SK-N-SH (cell line): ENCODE results near the gene ELMO1. TPM values are rescaled to one million over a fixed set of nuclear protein-coding genes. Genes with fewer than 3 reads are reported as not detected.

ENCODE experiments used
- CTCF ChIA-PET: fragments of 300-600, 350-600 bp; formaldehyde crosslinking; extraction: SDS; loops from one replicate; lab custom pipeline; 2021; lab: Yijun Ruan, JAX
- POLR2A ChIA-PET: fragments of 350-600 bp; sonication (Branson Sonifier 250); formaldehyde crosslinking; extraction: SDS; loops from one replicate; lab custom pipeline; 2020; ENCODE audit warnings: antibody characterized with exemption, inconsistent platforms; lab: Yijun Ruan, JAX
- DNase-seq: peaks from one replicate; pipeline ENCODE4 v3.0.0; 2012
- H2AFZ ChIP-seq: fragments of 200-600 bp; sonication (generic); 2 replicates; pipeline ENCODE4 v1.8.1; 2016; ENCODE audit warnings: antibody characterized with exemption, mild to moderate bottlenecking, low read depth
- H3F3A ChIP-seq: fragments of 200-600 bp; sonication (generic); replicated peaks from 2 replicates; pipeline ENCODE3; 2016; ENCODE audit warnings: antibody characterized with exemption, mild to moderate bottlenecking; ENCODE audit not compliant: insufficient read depth
- H3K27ac ChIP-seq, 2 experiments: fragments of 200-500 bp in 1 of 2; fragments of 200-600 bp in 1 of 2; sonication (Bioruptor generic) in 1 of 2; sonication (generic), shearing (Covaris generic) in 1 of 2; 2 replicates each; pipeline versions ENCODE4 v1.5.1 to v1.6.1; 2014 to 2016; ENCODE audit warnings: low read depth in 2 of 2, inconsistent platforms in 1 of 2, low read length in 1 of 2, mild to moderate bottlenecking in 1 of 2, mixed read lengths in 1 of 2
- H3K27me3 ChIP-seq: fragments of 200-600 bp; sonication (generic), shearing (Covaris generic); 2 replicates; pipeline ENCODE4 v1.6.1; 2016; ENCODE audit warnings: mixed run types; ENCODE audit not compliant: insufficient read depth
- H3K36me3 ChIP-seq, 2 experiments: fragments of 200-500 bp in 1 of 2; fragments of 200-600 bp in 1 of 2; sonication (Bioruptor generic) in 1 of 2; sonication (generic) in 1 of 2; replicated peaks in 1 of 2; 2 replicates each; pipeline versions ENCODE3 to v1.5.1; 2014 to 2016; ENCODE audit warnings: low read length in 1 of 2, mild to moderate bottlenecking in 1 of 2; ENCODE audit not compliant: insufficient read depth in 2 of 2, control insufficient read depth in 1 of 2
- H3K4me1 ChIP-seq, 2 experiments: fragments of 200-500 bp in 1 of 2; fragments of 200-600 bp in 1 of 2; sonication (Bioruptor generic) in 1 of 2; sonication (generic), shearing (Covaris generic) in 1 of 2; 2 replicates each; pipeline versions ENCODE4 v1.5.1 to v1.6.1; 2014 to 2016; ENCODE audit warnings: low read depth in 1 of 2, low read length in 1 of 2, mixed run types in 1 of 2; ENCODE audit not compliant: insufficient read depth in 2 of 2, control insufficient read depth in 1 of 2
- H3K4me2 ChIP-seq: fragments of 200-600 bp; sonication (generic), shearing (Covaris generic); 2 replicates; pipeline ENCODE4 v1.6.1; 2017; ENCODE audit warnings: mixed run types
- H3K4me3 ChIP-seq, 2 experiments: fragments of 200-500 bp in 1 of 2; fragments of 200-600 bp in 1 of 2; sonication (Bioruptor generic) in 1 of 2; sonication (generic), shearing (Covaris generic) in 1 of 2; 2 replicates each; pipeline versions ENCODE4 v1.5.1 to v1.8.1; 2014 to 2016; ENCODE audit warnings: low read depth in 2 of 2, inconsistent platforms in 1 of 2, low read length in 1 of 2, mild to moderate bottlenecking in 1 of 2, mixed read lengths in 1 of 2, moderate library complexity in 1 of 2
- H3K79me2 ChIP-seq: fragments of 200-600 bp; sonication (generic); 2 replicates; pipeline ENCODE4 v1.8.1; 2017; ENCODE audit warnings: mild to moderate bottlenecking; ENCODE audit not compliant: insufficient read depth
- H3K9ac ChIP-seq: fragments of 200-600 bp; sonication (generic); 2 replicates; pipeline ENCODE4 v1.6.1; 2017; ENCODE audit warnings: mixed run types
- H3K9me2 ChIP-seq: fragments of 200-600 bp; sonication (generic); 2 replicates; pipeline ENCODE4 v1.6.1; 2017; ENCODE audit warnings: mixed run types
- H3K9me3 ChIP-seq: fragments of 200-600 bp; sonication (generic); 2 replicates; pipeline ENCODE4 v1.6.1; 2017; ENCODE audit warnings: mixed run types, mild to moderate bottlenecking, moderate library complexity
- H4K20me1 ChIP-seq: fragments of 200-600 bp; sonication (generic); 2 replicates; pipeline ENCODE4 v1.6.1; 2017; ENCODE audit warnings: mild to moderate bottlenecking, mixed run types; ENCODE audit not compliant: insufficient read depth
- CHD2 ChIP-seq: fragments of 150-350 bp; IDR thresholded peaks from 2 replicates; pipeline ENCODE4 v1.6.1; 2018; ENCODE audit warnings: low read length; ENCODE audit not compliant: partially characterized antibody
- CTCF ChIP-seq: fragments of 200-600 bp; sonication (generic); IDR thresholded peaks from 2 replicates; pipeline ENCODE4 v1.6.1; 2017; ENCODE audit warnings: antibody characterized with exemption, mild to moderate bottlenecking, moderate library complexity
- FOSL2 ChIP-seq: IDR thresholded peaks from 2 replicates; pipeline ENCODE4 v1.4.0; 2012; ENCODE audit warnings: low read depth, mild to moderate bottlenecking, moderate library complexity, borderline replicate concordance
- GABPA ChIP-seq: IDR thresholded peaks from 2 replicates; pipeline ENCODE4 v1.4.0; 2012; ENCODE audit warnings: low read depth, mild to moderate bottlenecking
- IRF3 ChIP-seq: fragments of 150-350 bp; IDR thresholded peaks from 2 replicates; pipeline ENCODE4 v1.6.1; 2016; ENCODE audit warnings: mild to moderate bottlenecking, low read depth, low read length
- MAX ChIP-seq: IDR thresholded peaks from 2 replicates; pipeline ENCODE4 v1.4.0; 2012; ENCODE audit warnings: low read depth
- MEF2A ChIP-seq: IDR thresholded peaks from 2 replicates; pipeline ENCODE4 v1.4.0; 2012; ENCODE audit warnings: low read depth, borderline replicate concordance
- NFIC ChIP-seq: IDR thresholded peaks from 2 replicates; pipeline ENCODE4 v1.4.0; 2012; ENCODE audit warnings: borderline replicate concordance
- NRF1 ChIP-seq: IDR thresholded peaks from 2 replicates; pipeline ENCODE4 v1.6.1; 2012; ENCODE audit warnings: low read depth, mild to moderate bottlenecking, low read length
- PBX3 ChIP-seq: IDR thresholded peaks from 2 replicates; pipeline ENCODE4; 2012
- POLR2AphosphoS5 ChIP-seq: IDR thresholded peaks from 2 replicates; pipeline ENCODE4 v1.6.1; 2012; ENCODE audit warnings: low read depth, low read length
- REST ChIP-seq: IDR thresholded peaks from 2 replicates; pipeline ENCODE4 v1.6.1; 2012; ENCODE audit warnings: mild to moderate bottlenecking, low read depth, low read length, moderate library complexity
- RXRA ChIP-seq: IDR thresholded peaks from 2 replicates; pipeline ENCODE4 v1.4.0; 2012; ENCODE audit warnings: low read depth, mild to moderate bottlenecking, borderline replicate concordance
- SIN3A ChIP-seq: IDR thresholded peaks from 2 replicates; pipeline ENCODE4 v1.6.1; 2012; ENCODE audit warnings: low read depth, mild to moderate bottlenecking, low read length, moderate library complexity, borderline replicate concordance
- TAF1 ChIP-seq: IDR thresholded peaks from 2 replicates; pipeline ENCODE4 v1.6.1; 2012; ENCODE audit warnings: low read depth, mild to moderate bottlenecking, low read length, moderate library complexity, borderline replicate concordance
- TEAD4 ChIP-seq: IDR thresholded peaks from 2 replicates; pipeline ENCODE4 v1.4.0; 2012; ENCODE audit warnings: mild to moderate bottlenecking, borderline replicate concordance; ENCODE audit not compliant: insufficient read depth
- USF2 ChIP-seq: fragments of 150-350 bp; IDR thresholded peaks from 2 replicates; pipeline ENCODE4 v1.6.1; 2017; ENCODE audit warnings: antibody characterized with exemption, low read length, low read depth, borderline replicate concordance
- ZBTB33 ChIP-seq: IDR thresholded peaks from 2 replicates; pipeline ENCODE4 v1.4.0; 2012; ENCODE audit warnings: low read depth, borderline replicate concordance
- WGBS: methylation state at CpG from one replicate; pipeline ENCODE4 v1.1.6; 2017; ENCODE audit warnings: low lambda C conversion rate; 5-methylcytosine and 5-hydroxymethylcytosine counted together
- polyA plus RNA-seq, 3 experiments: library from polyadenylated mRNA; depleted of rRNA; stranded (reverse); fragments of >200 nt; gene quantifications; 2 replicates each; pipeline ENCODE4 v1.2.3, GENCODE V29; 2012

ELMO1 gene
- polyA plus RNA-seq, 1 of the 3 experiments (the other 2 are of a cell fraction) = 0.64 TPM

- H3K9ac ChIP-seq = no peak overlapping the region
- H2AFZ ChIP-seq = no peak overlapping the region
- peak overlapping the region in 1 of 2 experiments; percentile 98; a peak in 1 of 4 replicates for H3K27ac ChIP-seq
- 50% methylated on average over 7 of the region's 7 CpGs for WGBS
- H3K9me3 ChIP-seq = no peaks in the 10 kb centered on the region
- TF ChIP-seq IRF3 (no peak), REST (no peak), SIN3A (no peak), FOSL2 (no peak), TAF1 (no peak), MAX (no peak), CTCF (no peak), CHD2 (no peak), RXRA (no peak), POLR2AphosphoS5 (no peak), NRF1 (no peak), GABPA (no peak), ZBTB33 (no peak), TEAD4 (no peak), MEF2A (no peak), PBX3 (no peak), USF2 (no peak), NFIC (no peak)
- H3K27me3 ChIP-seq = no peaks in the 10 kb centered on the region
- H3K79me2 ChIP-seq = no peaks in the 10 kb centered on the region
- no peak overlapping the region for H3K4me2 ChIP-seq
- no peak for DNase-seq
- H3K9me2 ChIP-seq = no peaks in the 10 kb centered on the region
- H4K20me1 ChIP-seq = no peaks in the 10 kb centered on the region
- POLR2A ChIA-PET = no interaction called here
- H3K36me3 ChIP-seq = peaks cover 0 to 3% of the 10 kb centered on the region in 2 experiments
- no peaks in the 10 kb centered on the region for H3F3A ChIP-seq
- no peak overlapping the region for H3K4me3 ChIP-seq
- H3K4me1 ChIP-seq = peaks cover 0 to 48% of the 10 kb centered on the region in 2 experiments; a peak in 2 of 4 replicates
- CTCF ChIA-PET = interaction anchor here (1.1 to 2.0 kb wide), 2 partner anchors 36 to 98 kb away, joined by 4 to 7 read pairs; no protein-coding TSS in a partner anchor
Observed at GRCh38 chr7:36868727-36869411, 579.8 kb downstream of the ELMO1 start.
